Left ventricle myocardium inferior (tissue), 1 donor: ENCODE data around the gene SLC5A10. TPM values are rescaled to one million over a fixed set of nuclear protein-coding genes. Genes with fewer than 3 reads are reported as not detected.
"Not testable (repeated sequence)": the region's sequence is repeated elsewhere in the genome, so short reads cannot be mapped to it uniquely, and the experiment has no call there.

Experiments used
- DNase-seq: peaks from one replicate; pipeline ENCODE4 v3.0.0-alpha.2; 2020
- H3K27ac ChIP-seq: fragments of 200-600 bp; replicated peaks from 2 replicates; pipeline ENCODE4 v1.8.0; 2021
- H3K27me3 ChIP-seq: fragments of 200-600 bp; 2 replicates; pipeline ENCODE4 v1.8.0; 2021; ENCODE audit warnings: low read depth
- H3K36me3 ChIP-seq: fragments of 200-600 bp; 2 replicates; pipeline ENCODE4 v1.8.0; 2021
- H3K4me1 ChIP-seq: fragments of 200-600 bp; 2 replicates; pipeline ENCODE4 v1.8.0; 2021
- H3K4me3 ChIP-seq: fragments of 200-600 bp; 2 replicates; pipeline ENCODE4 v1.8.0; 2021; ENCODE audit warnings: mild to moderate bottlenecking, moderate library complexity
- H3K9me3 ChIP-seq: fragments of 200-600 bp; replicated peaks from 2 replicates; pipeline ENCODE4 v1.8.0; 2021
- intact Hi-C: fragments of 100-400 bp; cut with micrococcal nuclease; formaldehyde crosslinking; loops from one replicate; pipeline ENCODE4 v1.11.0; 2022
- total RNA-seq: library from RNA; stranded (reverse); fragmentation: NEBNext Ultra II Directional; extraction: Animal tissue kit (Norgen Biotek cat#: 25700); gene quantifications from one replicate; pipeline ENCODE4 v1.2.1, GENCODE V29; 2021
- TF ChIP-seq, protein P1 (sequence below): fragments of 200-600 bp; IDR thresholded peaks from 2 replicates; pipeline ENCODE4 v1.8.0; 2021; ENCODE audit warnings: antibody characterized with exemption, mild to moderate bottlenecking, borderline replicate concordance
- donor health status: DM: no; HTN: yes; CAD: no; lungs with severe emphysema.

SLC5A10 gene
- total RNA-seq, 1 donor from 2014 or later = not detected

DNA sequence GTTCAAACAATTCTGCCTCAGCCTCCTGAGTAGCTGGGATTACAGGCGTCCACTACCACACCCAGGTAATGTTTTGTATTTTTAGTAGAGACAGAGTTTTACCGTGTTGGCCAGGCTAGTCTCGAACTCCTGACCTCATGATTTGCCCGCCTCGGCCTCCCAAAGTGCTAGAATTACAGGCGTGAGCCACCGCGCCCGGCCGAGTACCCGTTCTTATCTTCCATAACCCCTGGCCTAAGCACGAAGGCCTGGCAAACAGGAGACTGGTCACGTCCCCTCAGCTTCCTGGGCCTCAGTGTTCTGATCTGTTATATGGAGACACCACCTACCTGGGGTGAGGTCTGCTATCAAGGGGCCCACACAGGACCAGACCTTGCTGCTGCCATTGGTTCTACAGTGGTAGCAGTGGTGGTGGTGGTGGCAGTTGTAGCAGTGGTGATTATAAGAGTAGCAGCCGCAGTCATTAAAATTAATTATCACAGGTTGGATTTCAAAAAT lies 1.3 kb downstream of the SLC5A10 start:
- Histone ChIP-seq H3K9me3 (no peaks in the 10 kb centered on the region), H3K4me3 (no peak overlapping the region), H3K36me3 (no peaks in the 10 kb centered on the region), H3K27ac (no peak overlapping the region), H3K4me1 (peaks cover 25% of the 10 kb centered on the region), H3K27me3 (no peaks in the 10 kb centered on the region)
- no peak for DNase-seq
- intact Hi-C loops = no loop called here
- TF ChIP-seq, protein P1, sequence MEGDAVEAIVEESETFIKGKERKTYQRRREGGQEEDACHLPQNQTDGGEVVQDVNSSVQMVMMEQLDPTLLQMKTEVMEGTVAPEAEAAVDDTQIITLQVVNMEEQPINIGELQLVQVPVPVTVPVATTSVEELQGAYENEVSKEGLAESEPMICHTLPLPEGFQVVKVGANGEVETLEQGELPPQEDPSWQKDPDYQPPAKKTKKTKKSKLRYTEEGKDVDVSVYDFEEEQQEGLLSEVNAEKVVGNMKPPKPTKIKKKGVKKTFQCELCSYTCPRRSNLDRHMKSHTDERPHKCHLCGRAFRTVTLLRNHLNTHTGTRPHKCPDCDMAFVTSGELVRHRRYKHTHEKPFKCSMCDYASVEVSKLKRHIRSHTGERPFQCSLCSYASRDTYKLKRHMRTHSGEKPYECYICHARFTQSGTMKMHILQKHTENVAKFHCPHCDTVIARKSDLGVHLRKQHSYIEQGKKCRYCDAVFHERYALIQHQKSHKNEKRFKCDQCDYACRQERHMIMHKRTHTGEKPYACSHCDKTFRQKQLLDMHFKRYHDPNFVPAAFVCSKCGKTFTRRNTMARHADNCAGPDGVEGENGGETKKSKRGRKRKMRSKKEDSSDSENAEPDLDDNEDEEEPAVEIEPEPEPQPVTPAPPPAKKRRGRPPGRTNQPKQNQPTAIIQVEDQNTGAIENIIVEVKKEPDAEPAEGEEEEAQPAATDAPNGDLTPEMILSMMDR = no peak

DNA sequence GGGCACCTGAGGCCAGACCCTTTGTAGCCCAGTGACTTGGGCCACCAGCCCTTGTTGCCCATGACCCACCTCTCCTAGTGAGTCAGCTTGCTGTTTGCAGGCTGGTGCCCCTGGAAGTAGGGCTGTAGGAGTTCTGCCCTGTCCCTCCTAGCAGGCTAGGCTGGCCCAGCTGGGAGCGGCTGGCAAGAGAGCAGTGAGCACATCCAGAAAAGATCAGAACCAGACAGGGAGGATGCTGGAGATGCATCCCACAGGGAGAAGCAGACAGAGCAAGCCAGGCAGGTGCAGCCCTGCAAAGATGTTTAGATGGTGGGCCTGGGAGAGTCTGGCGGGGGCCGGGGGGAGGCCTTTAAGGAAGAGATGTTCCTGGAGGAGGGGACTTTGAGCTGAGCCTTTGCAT lies 2.4 kb downstream of the SLC5A10 start:
- no peak overlapping the region for H3K4me3 ChIP-seq
- peaks cover 18% of the 10 kb centered on the region for H3K4me1 ChIP-seq
- no peaks in the 10 kb centered on the region for H3K36me3 ChIP-seq
- H3K27me3 ChIP-seq = no peaks in the 10 kb centered on the region
- intact Hi-C loops = no loop called here
- no peaks in the 10 kb centered on the region for H3K9me3 ChIP-seq
- DNase-seq = no peak
- no peak overlapping the region for H3K27ac ChIP-seq
- TF ChIP-seq, protein P1 = no peak

DNA sequence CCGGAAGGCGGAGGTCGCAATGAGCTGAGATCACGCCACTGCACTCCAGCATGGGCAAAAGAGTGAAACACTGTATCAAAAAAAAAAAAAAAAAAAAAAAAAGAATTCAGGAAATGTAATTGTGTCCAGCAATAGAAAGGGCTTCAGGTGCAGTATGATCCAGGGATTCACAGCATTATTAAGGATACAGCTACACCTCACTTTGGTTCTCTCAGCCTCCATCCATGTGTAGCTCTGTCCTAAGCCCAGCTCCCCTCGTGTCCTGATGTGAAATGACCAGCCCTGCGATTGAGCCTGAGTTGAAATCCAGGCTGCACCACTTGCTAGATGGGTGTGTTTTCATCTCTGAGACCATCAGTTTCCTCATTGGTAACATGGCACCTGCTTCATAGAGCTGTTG lies 3.0 kb downstream of the SLC5A10 start:
- no peaks in the 10 kb centered on the region for H3K36me3 ChIP-seq
- no peak overlapping the region for H3K4me3 ChIP-seq
- intact Hi-C loops = no loop called here
- H3K27ac ChIP-seq = no peak overlapping the region
- peaks cover 12% of the 10 kb centered on the region for H3K4me1 ChIP-seq
- H3K27me3 ChIP-seq = no peaks in the 10 kb centered on the region
- no peak for DNase-seq
- TF ChIP-seq, protein P1 = no peak
- H3K9me3 ChIP-seq = no peaks in the 10 kb centered on the region

DNA sequence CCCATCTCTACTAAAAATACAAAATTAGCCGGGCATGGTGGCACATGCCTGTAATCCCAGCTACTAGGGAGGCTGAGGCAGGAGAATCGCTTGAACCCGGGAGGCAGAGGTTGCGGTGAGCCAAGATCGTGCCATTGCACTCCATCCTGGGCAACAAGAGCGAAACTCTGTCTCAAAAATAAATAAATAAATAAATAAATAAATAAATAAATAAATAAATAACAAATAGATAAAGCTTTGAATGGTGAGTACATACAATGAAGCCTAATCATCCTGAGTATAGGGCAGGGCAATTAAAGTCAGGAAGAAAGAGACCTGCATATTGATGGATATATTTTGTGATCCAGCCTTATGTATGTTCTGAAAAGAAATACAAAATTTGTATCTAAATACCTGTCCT lies 4.1 kb downstream of the SLC5A10 start:
- H3K4me3 ChIP-seq, H3K36me3 ChIP-seq, H3K27me3 ChIP-seq, H3K9me3 ChIP-seq, DNase-seq, H3K27ac ChIP-seq, H3K4me1 ChIP-seq, intact Hi-C loops: not testable (repeated sequence)

DNA sequence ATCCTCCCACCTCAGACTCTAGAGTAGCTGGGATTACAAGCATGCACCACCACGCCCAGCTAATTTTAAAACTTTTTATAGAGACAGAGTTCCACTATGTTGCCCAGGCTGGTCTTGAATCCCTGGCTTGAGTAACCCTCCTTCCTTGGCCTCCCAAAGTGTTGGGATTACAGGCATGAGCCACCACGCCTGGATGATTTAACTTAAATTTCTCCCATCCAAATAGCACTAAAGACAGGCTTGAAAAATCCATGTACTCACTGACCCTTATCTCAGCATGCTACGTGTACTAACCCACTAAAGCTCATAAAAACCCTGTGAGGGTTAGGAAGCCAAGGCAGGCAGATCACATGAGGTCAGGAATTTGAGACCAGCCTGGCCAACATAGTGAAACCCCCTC lies 4.6 kb downstream of the SLC5A10 start:
- Histone ChIP-seq H3K27ac (no peak overlapping the region), H3K4me3 (no peak overlapping the region), H3K27me3 (no peaks in the 10 kb centered on the region), H3K4me1 (no peaks in the 10 kb centered on the region), H3K9me3 (no peaks in the 10 kb centered on the region), H3K36me3 (no peaks in the 10 kb centered on the region)
- TF ChIP-seq, protein P1 = no peak
- no peak for DNase-seq
- intact Hi-C loops = no loop called here

DNA sequence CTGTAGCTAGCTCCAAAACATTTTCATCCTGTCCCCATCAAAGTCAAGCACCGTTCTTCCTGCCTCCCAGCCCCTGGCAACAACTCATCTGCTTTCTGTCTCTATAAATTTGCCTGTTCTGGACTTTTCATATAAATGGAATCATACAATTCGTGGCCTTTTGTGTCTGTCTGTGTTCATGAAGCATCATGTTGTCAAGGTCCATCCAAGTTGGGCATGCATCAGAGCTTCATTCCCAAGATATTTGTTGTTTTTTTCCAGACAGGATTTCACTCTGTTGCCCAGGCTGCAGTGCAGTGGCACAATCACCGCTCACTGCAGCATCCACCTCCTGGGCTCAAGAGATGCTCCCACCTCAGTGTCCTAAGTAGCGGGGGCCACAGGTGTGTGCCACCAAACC lies 5.9 kb downstream of the SLC5A10 start:
- TF ChIP-seq, protein P1 = no peak
- intact Hi-C loops = no loop called here
- Histone ChIP-seq H3K27ac (no peak overlapping the region), H3K36me3 (no peaks in the 10 kb centered on the region), H3K4me1 (no peaks in the 10 kb centered on the region), H3K4me3 (no peak overlapping the region), H3K27me3 (no peaks in the 10 kb centered on the region), H3K9me3 (no peaks in the 10 kb centered on the region)
- no peak for DNase-seq
